SK-N-DZ (cell line): ENCODE data around the gene MED27.
"Not testable (repeated sequence)": the region's sequence is repeated elsewhere in the genome, so short reads cannot be mapped to it uniquely, and the experiment has no call there.

Source experiments
- DNase-seq: peaks from one replicate; pipeline ENCODE4 v3.0.0-alpha.2; 2015; ENCODE audit warnings: low spot score

MED27 gene

GRCh38 chr9:132019702-132020101 lies 60.0 kb downstream of the MED27 start:
- no peak for DNase-seq

GRCh38 chr9:132018957-132019405 lies 60.7 kb downstream of the MED27 start:
- DNase-seq: no peak

- DNase-seq: no peak
Measured at GRCh38 chr9:132016456-132016855, 63.2 kb downstream of the MED27 start.

GRCh38 chr9:132015866-132016265 lies 63.8 kb downstream of the MED27 start:
- no peak for DNase-seq

- DNase-seq: peak; percentile 23
Measured at GRCh38 chr9:132014218-132014805, 65.4 kb downstream of the MED27 start.

- no peak for DNase-seq
Measured at GRCh38 chr9:132012704-132013357, 66.8 kb downstream of the MED27 start.

GRCh38 chr9:132011896-132012295 lies 67.8 kb downstream of the MED27 start:
- DNase-seq: no peak

- no peak for DNase-seq
Measured at GRCh38 chr9:132011309-132011708, 68.4 kb downstream of the MED27 start.

- not testable (repeated sequence) for DNase-seq
Measured at GRCh38 chr9:132010201-132010600, 69.5 kb downstream of the MED27 start.

- DNase-seq: no peak
Measured at GRCh38 chr9:132008855-132009812, 70.5 kb downstream of the MED27 start.

- DNase-seq: no peak
Measured at GRCh38 chr9:132008184-132008803, 71.4 kb downstream of the MED27 start.

- no peak for DNase-seq
Measured at GRCh38 chr9:132007371-132008025, 72.2 kb downstream of the MED27 start.

- DNase-seq: no peak
Measured at GRCh38 chr9:132006677-132007370, 72.8 kb downstream of the MED27 start.

- DNase-seq: no peak
Measured at GRCh38 chr9:132005899-132006298, 73.8 kb downstream of the MED27 start.

GRCh38 chr9:132004323-132004722 lies 75.3 kb downstream of the MED27 start:
- no peak for DNase-seq

- peak; percentile 36 for DNase-seq
Measured at GRCh38 chr9:132003896-132004295, 75.8 kb downstream of the MED27 start.

GRCh38 chr9:132003319-132003704 lies 76.4 kb downstream of the MED27 start:
- DNase-seq: peak; percentile 88

- peak; percentile 90 for DNase-seq
Measured at GRCh38 chr9:132002643-132003318, 76.9 kb downstream of the MED27 start.

GRCh38 chr9:132001567-132001966 lies 78.1 kb downstream of the MED27 start:
- no peak for DNase-seq

- DNase-seq: no peak
Measured at GRCh38 chr9:132000659-132001058, 79.0 kb downstream of the MED27 start.
